ENCODE data around the gene AK4.

- no peak for TF ChIP-seq TAF1 (IDR thresholded peaks at IDR 0.05; ENCODE audit: borderline replicate concordance, low read depth, low read length)
- TF ChIP-seq POLR2A (IDR thresholded peaks at IDR 0.05; ENCODE audit: low read depth, low read length), result no peak
- no peak for TF ChIP-seq POLR2AphosphoS5 (IDR thresholded peaks at IDR 0.05; ENCODE audit: low read depth, low read length)
Observed at GRCh38 chr1:65112811-65113210, 35.2 kb upstream of the AK4 start.
